ENCODE results near the gene SLC47A1.

GRCh38 chr17:19523690-19524089, 10.0 kb upstream of the SLC47A1 start:
- no peak for TF ChIP-seq CTCF (conservative IDR thresholded peaks at IDR 0.05; ENCODE audit: low read length)
- no peak for TF ChIP-seq EZH2phosphoT487 (IDR thresholded peaks at IDR 0.05; ENCODE audit: borderline replicate concordance)

Data from Loucy (cell line).